Upper lobe of left lung (tissue), 4 donors: Measurements from ENCODE around the gene SERPINB2.

Experiments used
- CTCF ChIP-seq, 6 experiments: fragments of 450-650 bp in 4 of 6; fragments of 200-600 bp in 2 of 6; sonication (generic) in 2 of 6; IDR thresholded peaks; one replicate each; pipeline ENCODE4 v1.5.1; 2016 to 2019; ENCODE audit warnings: antibody characterized with exemption in 6 of 6
- EP300 ChIP-seq, 4 donors: sonication (generic); formaldehyde crosslinking; IDR thresholded peaks; one replicate each; pipeline ENCODE4 v1.5.1; 2017; ENCODE audit warnings: antibody characterized with exemption in 4 of 4, control low read depth in 2 of 4
- POLR2A ChIP-seq, 4 donors: fragments of 450-650 bp; IDR thresholded peaks; one replicate each; pipeline ENCODE4 v1.5.1; 2016 to 2017; ENCODE audit warnings: antibody characterized with exemption in 4 of 4, mild to moderate bottlenecking in 2 of 4

GRCh38 chr18:63906056-63906455 is 18.6 kb downstream of the SERPINB2 start:
- TF ChIP-seq CTCF (IDR thresholded peaks at IDR 0.05) (no peak), POLR2A (IDR thresholded peaks at IDR 0.05) (no peak), EP300 (IDR thresholded peaks at IDR 0.05) (no peak)
